HG03060 (cell line): Measurements from ENCODE around the gene SERPINA4.
"Not testable (repeated sequence)": the region's sequence is repeated elsewhere in the genome, so short reads cannot be mapped to it uniquely, and the experiment has no call there.

Experiments
- ATAC-seq: cut with Tn5 transposase; IDR thresholded peaks from one replicate; pipeline ENCODE4 v1.9.1; 2021; ENCODE audit warnings: low read depth, moderate number of reproducible peaks; ENCODE audit not compliant: unreplicated experiment

Gene SERPINA4

DNA sequence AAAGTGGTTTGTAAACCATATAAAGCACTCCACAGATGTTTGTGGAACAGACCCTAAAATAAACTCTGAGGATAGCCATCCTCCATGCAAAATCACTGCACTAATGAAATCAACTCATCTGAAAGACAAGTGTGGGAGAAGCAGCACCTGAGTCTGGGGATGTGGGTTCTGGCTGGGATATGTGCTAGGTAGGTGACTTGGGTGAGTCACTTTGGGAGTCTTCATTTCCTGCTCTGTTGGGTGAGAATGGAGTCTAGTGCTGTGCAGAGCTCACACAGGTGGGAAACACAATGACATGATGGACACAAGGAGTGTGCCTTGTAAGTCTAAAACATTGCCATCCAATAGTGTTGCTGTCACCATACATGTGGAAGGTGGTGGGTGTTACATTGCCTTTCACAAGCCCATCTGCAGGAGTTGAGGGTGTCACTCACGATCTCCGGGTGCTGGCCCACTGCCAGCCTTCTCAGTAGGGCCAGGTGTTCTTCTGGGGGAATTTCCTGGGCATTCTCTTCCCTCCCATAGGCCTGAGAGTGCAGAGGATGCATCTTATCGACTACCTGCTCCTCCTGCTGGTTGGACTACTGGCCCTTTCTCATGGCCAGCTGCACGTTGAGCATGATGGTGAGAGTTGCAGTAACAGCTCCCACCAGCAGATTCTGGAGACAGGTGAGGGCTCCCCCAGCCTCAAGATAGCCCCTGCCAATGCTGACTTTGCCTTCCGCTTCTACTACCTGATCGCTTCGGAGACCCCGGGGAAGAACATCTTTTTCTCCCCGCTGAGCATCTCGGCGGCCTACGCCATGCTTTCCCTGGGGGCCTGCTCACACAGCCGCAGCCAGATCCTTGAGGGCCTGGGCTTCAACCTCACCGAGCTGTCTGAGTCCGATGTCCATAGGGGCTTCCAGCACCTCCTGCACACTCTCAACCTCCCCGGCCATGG is 2.0 kb downstream of the SERPINA4 start:
- no peak for ATAC-seq

DNA sequence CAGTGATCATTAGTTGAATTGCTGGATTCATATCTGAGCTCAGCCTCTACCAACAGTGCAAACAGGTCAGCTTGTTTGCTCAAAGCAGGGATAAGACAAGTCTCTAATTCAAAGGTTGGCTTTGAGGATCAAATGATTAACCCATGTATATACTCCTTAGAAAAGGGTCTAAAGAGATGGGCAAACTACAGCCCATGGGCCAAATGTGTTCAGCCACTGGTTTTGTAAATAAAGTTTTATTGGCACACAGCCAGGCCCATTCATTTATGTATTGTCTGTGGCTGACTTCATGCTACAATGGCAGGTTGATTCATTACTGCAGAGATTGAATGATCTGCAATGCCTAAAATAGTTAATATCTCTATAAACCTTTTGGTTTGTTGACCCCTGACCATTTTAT is 3.1 kb downstream of the SERPINA4 start:
- no peak for ATAC-seq

GRCh38 chr14:94568186-94568585 is 6.9 kb downstream of the SERPINA4 start:
- no peak for ATAC-seq

GRCh38 chr14:94569381-94570001 is 8.2 kb downstream of the SERPINA4 start:
- no peak for ATAC-seq

- ATAC-seq: no peak
These were observed 8.8 kb downstream of the SERPINA4 start for GRCh38 chr14:94570002-94570400.

DNA sequence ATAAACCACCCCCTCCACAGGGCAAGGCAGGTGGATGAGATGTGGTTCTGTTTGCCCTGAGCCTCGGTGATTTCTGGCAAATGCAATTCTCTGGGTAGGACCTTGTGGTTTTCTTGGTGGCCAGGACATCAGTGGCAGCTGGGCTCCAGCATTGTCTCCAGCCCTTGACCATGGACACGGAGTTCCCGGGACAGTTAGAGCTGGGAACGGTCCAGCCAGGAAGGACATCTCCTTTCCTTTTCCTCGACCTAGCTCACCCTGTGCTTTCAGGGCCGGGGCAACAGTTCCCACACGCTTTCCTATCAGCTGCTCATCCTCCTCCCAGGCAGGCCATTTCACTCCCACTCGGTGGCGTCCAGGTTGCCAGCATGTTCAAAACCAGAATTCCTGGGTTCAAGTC is 9.2 kb downstream of the SERPINA4 start:
- ATAC-seq: no peak

- no peak for ATAC-seq
These were observed 10.2 kb downstream of the SERPINA4 start for GRCh38 chr14:94571395-94571794.

DNA sequence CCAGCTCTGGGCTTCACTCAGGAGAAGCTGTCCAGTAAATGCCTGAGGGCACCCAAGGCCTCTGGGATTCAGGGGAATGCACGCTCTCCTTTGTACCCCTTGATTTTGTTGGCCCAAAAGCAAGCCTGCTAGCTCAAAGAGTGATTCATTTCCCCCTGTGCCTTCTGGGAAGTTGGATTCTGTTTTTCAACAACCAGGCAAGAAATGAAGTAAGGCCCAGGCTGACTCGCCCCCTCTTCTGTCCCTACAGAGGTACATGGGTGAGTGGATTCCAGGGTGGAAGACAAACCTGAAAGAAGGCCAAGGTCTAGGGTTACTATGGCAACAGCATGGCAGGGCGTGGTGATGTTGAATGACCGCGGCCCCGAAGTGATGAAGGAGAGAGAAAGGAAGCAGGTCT is 10.7 kb downstream of the SERPINA4 start:
- no peak for ATAC-seq

DNA sequence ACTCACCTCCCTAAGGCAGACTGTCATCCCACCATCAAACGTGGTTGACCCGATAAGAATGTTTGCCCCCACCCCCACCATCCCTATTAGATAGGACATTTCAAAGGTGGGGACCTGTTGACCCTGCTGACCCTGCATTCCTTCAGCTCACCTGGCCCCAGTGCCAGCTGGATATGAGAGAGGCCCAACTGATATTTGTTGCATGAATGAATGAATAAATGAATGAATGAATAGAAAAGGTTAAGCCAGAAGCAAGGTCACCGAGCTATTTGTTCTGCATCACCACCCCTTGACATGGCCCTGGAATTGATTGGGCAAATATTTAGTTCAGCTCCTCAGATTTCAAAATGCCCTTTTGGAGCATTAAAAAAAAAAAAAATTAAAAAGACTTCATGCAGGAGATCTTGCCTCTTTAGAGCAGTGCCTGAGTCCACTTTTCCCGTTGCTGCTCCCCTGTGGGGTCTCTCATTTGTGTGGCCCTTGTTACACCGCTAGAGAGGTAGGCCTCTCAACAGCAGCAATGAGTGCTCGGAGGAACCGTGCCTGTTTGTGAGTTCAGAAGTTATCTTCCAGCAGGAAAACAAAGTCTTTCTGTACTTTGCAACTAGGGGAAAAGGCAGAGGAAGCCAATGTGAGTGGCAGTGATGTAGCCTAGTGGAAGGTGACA is 11.5 kb downstream of the SERPINA4 start:
- ATAC-seq: no peak

DNA sequence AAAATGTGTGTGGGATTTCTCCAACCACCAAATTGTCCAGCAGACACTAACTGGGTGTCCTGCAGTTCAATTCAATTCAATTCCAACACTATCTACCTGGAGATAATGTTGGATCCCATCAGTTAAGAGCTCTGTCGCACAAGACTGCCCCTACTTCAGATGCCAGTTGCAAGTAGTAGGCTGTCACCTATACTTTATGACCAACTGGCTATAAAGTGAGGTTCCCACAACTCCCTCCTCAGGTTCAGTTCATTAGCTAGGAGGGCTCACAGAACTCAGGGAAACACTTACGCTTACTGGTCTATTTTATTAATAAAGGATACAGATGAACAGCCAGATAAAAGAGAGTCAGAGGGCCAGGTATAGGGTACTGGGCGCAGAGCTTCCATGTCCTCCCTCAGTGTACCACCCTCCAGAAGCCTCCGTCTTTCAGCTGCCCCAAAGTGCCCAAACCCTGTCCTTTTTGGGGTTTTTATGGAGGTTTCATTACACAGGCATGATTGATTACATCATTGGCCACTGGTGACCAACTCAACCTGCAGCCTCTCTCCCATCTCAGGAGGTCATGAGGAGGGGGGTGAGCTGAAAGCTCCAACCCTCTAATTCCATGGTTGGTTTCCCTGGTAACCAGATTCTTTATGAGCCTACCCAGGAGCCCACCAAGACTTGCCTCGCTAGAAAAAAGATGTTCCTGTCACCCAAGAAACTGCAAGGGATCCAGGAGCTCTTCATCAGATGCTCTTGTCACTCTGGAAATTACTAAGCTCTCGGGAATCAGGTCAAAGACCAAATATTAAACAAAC is 12.4 kb downstream of the SERPINA4 start:
- ATAC-seq: no peak

- no peak for ATAC-seq
These were observed 13.1 kb downstream of the SERPINA4 start for GRCh38 chr14:94574336-94574735.

DNA sequence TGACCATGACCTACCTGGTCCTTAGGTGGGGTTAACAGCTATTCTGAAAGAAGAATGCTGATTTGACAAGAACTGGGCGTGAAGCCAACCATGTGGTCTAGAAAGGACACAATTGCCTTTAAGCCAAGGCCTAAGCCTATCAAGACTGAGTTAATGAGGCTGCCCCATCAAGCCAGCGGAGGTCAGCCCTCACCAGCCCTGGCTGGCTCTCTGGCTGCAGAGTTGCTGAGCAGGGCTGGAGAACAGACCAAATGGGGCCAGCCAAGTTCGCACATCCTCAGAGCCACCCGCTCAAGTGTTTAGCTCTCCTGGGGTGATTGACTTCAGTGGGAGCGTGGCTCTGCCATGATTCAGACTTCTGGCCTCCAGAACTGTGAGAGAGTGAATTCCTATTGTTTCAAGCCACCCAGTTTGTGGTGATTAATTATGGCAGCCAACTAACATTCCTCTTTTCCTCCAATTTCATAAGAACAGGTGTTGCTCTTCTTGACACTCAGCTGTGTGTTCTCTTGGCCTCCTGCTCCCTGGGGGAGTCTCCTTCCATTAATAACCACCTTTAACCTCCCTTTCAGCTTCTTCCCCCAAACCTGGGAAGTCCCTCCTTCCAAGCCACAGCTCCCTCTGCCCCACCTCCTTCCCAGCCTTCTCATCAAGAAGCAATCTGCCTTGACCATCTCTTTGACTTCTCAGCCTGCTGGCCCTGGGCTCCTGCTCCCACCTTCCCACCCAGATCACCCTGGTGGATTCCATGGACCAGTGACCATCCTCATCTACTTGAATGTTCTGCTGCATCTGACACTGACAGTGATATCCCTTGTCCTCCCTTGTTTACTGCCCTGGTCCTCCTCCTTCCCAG is 14.7 kb downstream of the SERPINA4 start:
- no peak for ATAC-seq

GRCh38 chr14:94577472-94577871 is 16.2 kb downstream of the SERPINA4 start:
- ATAC-seq: not testable (repeated sequence)

GRCh38 chr14:94578712-94579111 is 17.5 kb downstream of the SERPINA4 start:
- no peak for ATAC-seq

GRCh38 chr14:94581127-94581999 is 20.1 kb downstream of the SERPINA4 start, which contains the start of gene SERPINA5:
Gene SERPINA5, plus strand, starts transcription at chr14:94581426. Its CDS starts 5,937 bp downstream, at chr14:94587363.
- no peak for ATAC-seq

- ATAC-seq: no peak
These were observed 21.0 kb downstream of the SERPINA4 start for GRCh38 chr14:94582199-94582750.

DNA sequence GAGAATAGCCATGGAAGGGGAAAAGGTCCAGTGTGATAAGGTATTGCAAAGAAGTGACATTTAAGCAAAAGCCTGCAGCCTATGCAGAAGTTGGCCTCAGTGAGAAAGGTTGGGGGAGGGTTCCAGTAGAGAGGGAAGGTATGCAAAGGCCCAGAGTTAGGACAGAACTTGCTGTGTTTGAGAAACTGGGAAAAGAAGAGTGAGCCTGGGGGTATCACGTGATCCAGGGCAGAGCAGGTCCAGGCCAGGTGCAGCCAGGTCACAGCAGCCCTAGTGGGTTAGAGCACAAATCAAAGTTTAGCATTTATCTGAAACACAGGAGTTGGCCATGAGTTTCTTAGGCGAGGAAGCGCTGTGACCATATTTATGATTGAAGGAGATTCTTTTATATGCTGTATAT is 21.6 kb downstream of the SERPINA4 start:
- no peak for ATAC-seq

DNA sequence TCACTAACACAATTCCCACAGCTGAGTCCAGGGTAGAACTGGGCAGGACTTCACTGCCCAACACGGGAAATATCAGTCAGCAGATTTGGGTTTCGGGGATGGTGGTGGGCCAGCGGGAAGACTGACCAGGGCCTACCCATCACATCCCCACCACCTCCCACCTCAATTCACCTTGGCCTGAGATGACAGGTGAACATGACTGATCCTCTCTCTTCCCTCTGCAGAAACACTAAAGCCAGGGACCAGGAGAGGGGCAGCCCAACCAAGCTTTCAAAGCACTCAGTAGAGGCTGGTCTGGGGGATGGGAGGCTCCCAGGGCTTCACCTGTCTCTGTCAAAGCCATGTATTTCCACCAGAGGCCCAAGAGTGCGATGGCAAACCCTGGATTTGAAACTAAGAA is 22.3 kb downstream of the SERPINA4 start:
- no peak for ATAC-seq
